Activated naive CD4-positive, alpha-beta T cell treated with anti-CD3 and anti-CD28 coated beads for 36 hours (primary cell): ENCODE data around the gene CCDC154. TPM values are rescaled to one million over a fixed set of nuclear protein-coding genes. Genes with fewer than 3 reads are reported as not detected.

Experiments used
- CTCF ChIA-PET: fragments of 350-600 bp; sonication (Branson Sonifier 250); formaldehyde crosslinking; loops from one replicate; lab custom pipeline; 2021; ENCODE audit warnings: antibody characterized with exemption; lab: Charles Lee
- DNase-seq: peaks from one replicate; pipeline ENCODE4 v3.0.0-alpha.2; 2020
- H3K27ac Mint-ChIP-seq: one replicate; pipeline ENCODE4 v1.8.0; 2021; ENCODE audit warnings: mild to moderate bottlenecking, mixed read lengths
- H3K27me3 Mint-ChIP-seq: one replicate; pipeline ENCODE4 v1.8.0; 2021; ENCODE audit warnings: low read depth, mixed read lengths
- H3K36me3 Mint-ChIP-seq: one replicate; pipeline ENCODE4 v1.8.0; 2021; ENCODE audit warnings: low read depth, mixed read lengths
- H3K4me1 Mint-ChIP-seq: one replicate; pipeline ENCODE4 v1.8.0; 2021; ENCODE audit warnings: low read depth, mixed read lengths
- H3K4me3 Mint-ChIP-seq: one replicate; pipeline ENCODE4 v1.8.0; 2021; ENCODE audit warnings: mild to moderate bottlenecking, moderate library complexity, mixed read lengths
- H3K9me3 Mint-ChIP-seq: one replicate; pipeline ENCODE4 v1.8.0; 2021; ENCODE audit warnings: mixed read lengths
- intact Hi-C: fragments of 100-400 bp; cut with micrococcal nuclease; formaldehyde crosslinking; loops from one replicate; pipeline ENCODE4 v1.15.1; 2023
- total RNA-seq, 2 experiments: library from RNA; stranded (reverse); gene quantifications; one replicate each; pipeline ENCODE4 v1.2.3, GENCODE V29; 2021

Gene CCDC154
- total RNA-seq, 2 experiments from 2014 or later = 0.74 to 1.8 TPM

DNA sequence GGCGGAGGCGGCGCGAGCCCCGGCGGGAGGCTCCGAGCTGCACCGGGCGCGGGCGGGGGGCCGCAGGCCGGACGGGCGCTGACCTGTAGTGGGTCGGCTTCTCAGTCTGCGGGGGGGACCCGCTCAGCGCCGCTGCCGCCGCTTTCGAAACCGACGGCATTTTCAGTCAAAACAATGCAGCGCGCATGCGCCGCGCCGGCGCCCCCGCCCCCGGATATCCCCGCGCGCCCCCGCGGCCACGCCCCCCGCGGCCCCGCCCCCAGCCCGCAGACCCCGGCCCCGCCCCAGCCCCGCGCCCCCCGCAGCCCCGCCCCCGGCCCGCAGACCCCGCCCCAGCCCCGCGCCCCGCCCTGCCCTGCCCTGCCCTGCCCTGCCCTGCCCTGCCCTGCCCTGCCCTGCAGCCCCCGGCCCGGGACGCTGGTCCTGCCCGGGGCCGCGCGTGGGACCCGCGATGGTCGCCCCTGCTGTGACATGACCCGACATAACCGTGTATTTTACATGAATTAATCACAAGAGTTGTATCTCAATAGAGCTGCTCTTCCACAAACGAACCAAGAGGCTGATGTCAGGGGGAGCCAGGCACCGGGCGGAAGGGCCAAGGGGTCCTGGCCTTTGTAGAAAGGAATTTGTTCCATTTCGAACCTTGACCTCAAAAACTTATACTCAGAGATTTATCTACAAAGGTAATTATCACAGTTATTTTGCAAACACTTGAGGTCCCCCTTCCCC is 29.7 kb downstream of the CCDC154 start, which contains the start of gene UNKL:
Gene UNKL (minus strand): TSS at position 173 of the 729 bp plus-strand sequence. CDS start 13 bp downstream, at position 160.
- DNase-seq = peak; percentile 79
- intact Hi-C loops = loop anchor here (5.0 kb wide), 1 partner anchor 37 kb away; no protein-coding TSS in a partner anchor
- Mint-ChIP-seq H3K4me3 (peak within 1 kb of the TSS; percentile 84), H3K27ac (peak within 1 kb of the TSS; percentile 86), H3K9me3 (no peaks in the 10 kb centered on the region), H3K36me3 (peaks cover 3% of the 10 kb centered on the region), H3K4me1 (peaks cover 32% of the 10 kb centered on the region), H3K27me3 (no peaks in the 10 kb centered on the region)
- CTCF ChIA-PET = interaction anchor here (1.1 kb wide), 1 partner anchor 113 kb away, joined by 3 read pairs; no protein-coding TSS in a partner anchor

DNA sequence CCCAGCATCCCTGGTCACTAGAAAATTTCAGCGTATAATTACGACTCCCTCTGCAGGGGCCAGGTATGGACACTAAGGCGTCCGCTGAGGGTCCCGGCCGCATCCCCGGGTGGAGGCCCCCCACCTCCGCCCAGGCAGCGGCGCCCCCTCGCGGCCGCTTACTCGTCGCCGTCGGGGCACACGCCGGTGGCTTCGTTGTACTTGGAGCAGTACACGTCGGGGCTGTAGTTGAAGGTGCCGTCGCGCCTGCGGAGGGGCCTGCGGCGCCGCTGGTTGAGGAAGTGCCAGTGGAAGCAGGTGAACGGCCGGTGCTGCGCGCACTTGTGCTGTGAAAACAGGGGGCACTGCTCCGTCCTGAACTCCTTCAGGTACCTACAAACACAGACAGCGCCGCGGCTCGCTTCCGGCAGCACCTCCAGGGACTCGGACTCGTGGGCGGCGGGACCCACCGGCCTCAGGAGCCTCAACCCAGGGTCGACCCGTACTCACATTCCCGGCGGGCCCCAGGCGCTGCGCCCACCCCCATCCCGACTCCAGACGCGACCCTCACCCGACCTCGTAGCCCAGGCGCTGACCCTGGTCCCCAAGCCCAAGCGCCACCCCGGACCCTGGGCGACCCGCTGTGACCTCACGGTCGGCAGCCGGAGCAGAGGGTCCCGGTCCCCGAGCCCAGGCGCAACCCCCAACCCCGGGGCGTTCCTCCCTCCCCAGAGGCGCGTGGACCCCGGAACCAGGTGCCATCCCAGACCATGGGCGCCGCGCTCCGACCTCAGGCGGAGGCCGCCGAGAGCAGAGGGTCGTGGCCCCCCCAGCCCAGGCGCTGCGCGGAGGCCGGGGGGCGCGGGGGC is 30.4 kb downstream of the CCDC154 start:
- DNase-seq = peak; percentile 79
- peaks cover 33% of the 10 kb centered on the region for H3K4me1 Mint-ChIP-seq
- peak overlapping the region; percentile 84 for H3K4me3 Mint-ChIP-seq
- peak overlapping the region; percentile 86 for H3K27ac Mint-ChIP-seq
- intact Hi-C loops = loop anchor here (1.0 to 5.0 kb wide), 3 partner anchors 7 to 51 kb away; no protein-coding TSS in a partner anchor
- peaks cover 3% of the 10 kb centered on the region for H3K36me3 Mint-ChIP-seq
- H3K9me3 Mint-ChIP-seq = no peaks in the 10 kb centered on the region
- no peaks in the 10 kb centered on the region for H3K27me3 Mint-ChIP-seq
- CTCF ChIA-PET = interaction anchor here (1.1 kb wide), 1 partner anchor 113 kb away, joined by 3 read pairs; no protein-coding TSS in a partner anchor

DNA sequence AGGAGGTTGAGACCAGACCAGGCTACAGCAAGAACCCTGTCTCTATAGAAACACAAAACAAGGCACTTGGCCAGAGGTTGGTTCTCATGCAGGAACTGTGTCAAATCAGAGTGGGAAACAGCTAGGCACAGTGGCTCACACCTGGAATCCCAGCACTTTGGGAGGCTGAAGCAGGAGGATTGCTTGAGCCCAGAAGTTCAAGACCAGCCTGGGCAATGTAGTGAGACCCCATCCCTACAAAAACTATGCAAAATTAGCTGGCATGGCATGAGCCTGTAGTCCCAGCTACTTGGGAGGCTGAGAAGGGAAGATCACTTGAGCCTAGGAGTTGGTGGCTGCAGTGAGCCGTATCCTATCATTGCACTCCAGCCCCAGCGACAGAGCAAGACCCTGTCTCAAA is 31.5 kb downstream of the CCDC154 start:
- Mint-ChIP-seq H3K4me3 (no peak overlapping the region), H3K9me3 (no peaks in the 10 kb centered on the region), H3K36me3 (no peaks in the 10 kb centered on the region), H3K4me1 (peaks cover 28% of the 10 kb centered on the region), H3K27ac (no peak overlapping the region), H3K27me3 (no peaks in the 10 kb centered on the region)
- DNase-seq = no peak
- intact Hi-C loops = loop anchor here (1.0 to 5.0 kb wide), 3 partner anchors 8 to 50 kb away; no protein-coding TSS in a partner anchor
- CTCF ChIA-PET = interaction anchor here (1.2 kb wide), 1 partner anchor 53 kb away, joined by 7 read pairs; no protein-coding TSS in a partner anchor

DNA sequence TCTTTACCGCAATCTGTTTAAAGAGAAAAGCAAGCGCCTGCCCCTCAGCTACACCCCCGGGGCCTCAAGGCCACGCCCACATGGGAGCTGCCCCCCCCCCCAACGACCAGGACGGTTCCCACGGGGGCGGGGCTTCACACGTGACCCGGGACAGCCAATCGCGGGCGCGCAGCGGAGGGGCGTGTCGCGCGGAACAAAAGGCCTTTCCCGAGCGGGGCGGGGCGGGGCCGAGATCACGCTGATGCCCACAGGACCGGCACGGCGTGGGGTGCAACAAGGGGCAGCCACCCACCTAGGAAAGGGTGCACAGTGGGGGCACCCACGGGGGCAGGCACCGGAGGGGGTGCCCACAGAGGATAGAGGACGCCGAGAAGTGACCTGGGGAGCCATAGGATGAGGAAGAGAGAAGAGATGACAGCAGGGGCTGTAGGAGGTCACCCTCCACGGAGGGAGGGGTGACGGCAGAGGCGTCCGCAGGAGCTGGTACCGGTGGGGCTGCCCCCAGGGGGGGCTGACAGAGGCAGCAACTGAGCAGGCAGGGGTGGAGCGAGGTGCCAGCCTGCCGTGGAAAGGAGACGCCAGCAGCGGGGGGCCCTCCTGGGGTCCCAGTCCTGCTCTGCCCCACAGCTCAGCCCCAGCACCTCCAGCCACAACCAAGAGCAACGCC is 36.1 kb downstream of the CCDC154 start:
- H3K4me3 Mint-ChIP-seq = peak overlapping the region; percentile 74
- H3K9me3 Mint-ChIP-seq = no peaks in the 10 kb centered on the region
- peak; percentile 93 for DNase-seq
- CTCF ChIA-PET = interaction anchor here (0.7 to 1.5 kb wide), 2 partner anchors 15 to 45 kb away, joined by 3 to 4 read pairs; no protein-coding TSS in a partner anchor
- no peaks in the 10 kb centered on the region for H3K27me3 Mint-ChIP-seq
- intact Hi-C loops = loop anchor here (1.0 to 2.0 kb wide), 2 partner anchors 45 to 374 kb away; partner anchors contain the start of genes NUBP2 and SPSB3
- peaks cover 1% of the 10 kb centered on the region for H3K36me3 Mint-ChIP-seq
- no peak overlapping the region for H3K27ac Mint-ChIP-seq
- peaks cover 25% of the 10 kb centered on the region for H3K4me1 Mint-ChIP-seq

DNA sequence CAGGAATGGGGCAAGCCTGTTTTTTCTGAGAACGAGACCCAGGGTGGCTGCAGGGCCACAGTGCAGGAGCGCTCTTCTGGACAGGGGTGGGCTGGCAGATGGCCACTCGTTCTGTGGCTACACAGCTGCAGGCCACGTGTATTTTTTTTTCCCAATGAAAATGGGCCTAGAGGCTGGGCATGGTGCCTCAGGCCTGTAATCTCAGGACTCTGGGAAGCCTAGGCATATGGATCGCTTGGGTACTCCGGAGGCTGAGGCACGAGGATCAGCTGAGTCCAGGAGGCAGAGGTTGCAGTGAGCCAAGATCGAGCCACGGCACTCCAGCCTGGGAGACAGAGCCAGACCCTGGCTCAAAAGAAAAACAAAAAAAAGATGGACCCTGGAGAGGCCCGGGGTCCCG is 36.6 kb downstream of the CCDC154 start:
- intact Hi-C loops = loop anchor here (1.0 to 2.0 kb wide), 2 partner anchors 44 to 375 kb away; partner anchors contain the start of genes NUBP2 and SPSB3
- no peaks in the 10 kb centered on the region for H3K9me3 Mint-ChIP-seq
- H3K4me1 Mint-ChIP-seq = peaks cover 23% of the 10 kb centered on the region
- CTCF ChIA-PET = interaction anchor here (0.7 to 1.5 kb wide), 2 partner anchors 15 to 44 kb away, joined by 3 to 4 read pairs; no protein-coding TSS in a partner anchor
- peaks cover 1% of the 10 kb centered on the region for H3K36me3 Mint-ChIP-seq
- peak overlapping the region; percentile 65 for H3K4me3 Mint-ChIP-seq
- H3K27me3 Mint-ChIP-seq = no peaks in the 10 kb centered on the region
- H3K27ac Mint-ChIP-seq = peak overlapping the region; percentile 30
- DNase-seq = no peak

DNA sequence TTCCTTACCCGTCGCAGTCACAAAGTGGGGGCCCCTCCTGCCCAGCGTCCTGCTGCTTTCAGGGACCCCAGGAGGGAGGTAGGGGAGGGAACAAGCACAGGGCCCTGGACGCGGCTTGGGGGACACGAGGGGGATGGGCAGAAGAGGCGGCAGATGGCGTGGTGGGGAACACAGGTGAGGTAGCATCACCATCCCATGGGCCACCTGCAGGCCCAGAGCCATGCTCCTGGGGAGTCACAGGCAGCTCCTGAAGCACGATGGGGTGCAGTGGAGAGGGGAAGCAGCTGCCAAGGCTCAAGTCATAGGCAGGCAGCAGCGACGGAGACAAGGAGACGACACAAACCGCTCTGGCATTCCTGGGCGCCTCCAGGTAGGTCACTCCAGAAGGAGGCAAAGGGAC is 40.6 kb downstream of the CCDC154 start:
- no peak for DNase-seq
- intact Hi-C loops = no loop called here
- Mint-ChIP-seq H3K36me3 (peaks cover 7% of the 10 kb centered on the region), H3K27ac (no peak overlapping the region), H3K4me3 (no peak overlapping the region), H3K9me3 (no peaks in the 10 kb centered on the region), H3K4me1 (peaks cover 12% of the 10 kb centered on the region), H3K27me3 (no peaks in the 10 kb centered on the region)
- CTCF ChIA-PET = no interaction called here

DNA sequence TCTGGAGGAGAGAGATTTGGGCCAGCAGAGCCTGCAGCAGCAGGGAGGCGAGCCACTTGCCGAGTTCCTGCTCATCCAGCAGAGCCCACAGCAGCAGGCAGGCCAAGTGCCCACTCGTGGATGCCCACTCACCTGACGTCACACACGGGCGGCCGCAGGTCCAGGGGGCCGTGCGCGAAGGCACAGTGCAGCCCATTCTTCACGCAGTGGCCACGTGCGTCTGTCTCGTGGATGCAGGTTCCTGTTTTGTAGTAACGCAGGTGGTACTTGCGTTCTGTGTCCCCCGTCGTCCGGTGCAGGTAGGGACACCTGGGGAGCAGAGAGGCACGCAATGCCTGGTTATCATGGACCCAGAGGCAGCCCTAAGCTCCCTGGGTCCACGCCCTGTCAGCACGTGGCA is 41.3 kb downstream of the CCDC154 start:
- CTCF ChIA-PET = no interaction called here
- Mint-ChIP-seq H3K36me3 (peaks cover 7% of the 10 kb centered on the region), H3K27me3 (no peaks in the 10 kb centered on the region), H3K27ac (no peak overlapping the region), H3K9me3 (no peaks in the 10 kb centered on the region), H3K4me3 (no peak overlapping the region), H3K4me1 (peaks cover 10% of the 10 kb centered on the region)
- intact Hi-C loops = no loop called here
- no peak for DNase-seq

DNA sequence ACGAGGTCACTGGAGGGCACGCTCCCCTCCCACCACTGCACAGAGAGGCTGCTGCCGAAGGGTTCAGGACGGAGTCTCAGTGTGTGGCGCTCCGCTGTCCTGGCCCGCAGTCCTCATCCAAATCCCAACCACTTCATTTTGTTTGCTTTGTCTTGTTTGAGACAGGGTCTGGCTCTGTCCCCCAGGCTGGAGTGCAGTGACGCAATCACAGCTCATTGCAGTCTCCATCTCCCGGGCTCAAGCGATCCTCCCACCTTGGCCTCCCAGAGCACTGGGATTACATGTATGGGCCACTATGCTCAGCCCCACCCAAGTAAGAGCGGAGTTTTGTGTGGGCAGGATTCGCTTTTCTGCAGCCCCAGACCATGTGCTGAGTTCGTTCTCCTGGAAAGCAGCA is 42.6 kb downstream of the CCDC154 start:
- Mint-ChIP-seq H3K9me3 (no peaks in the 10 kb centered on the region), H3K4me1 (peaks cover 3% of the 10 kb centered on the region), H3K27ac (no peak overlapping the region), H3K4me3 (no peak overlapping the region), H3K27me3 (no peaks in the 10 kb centered on the region), H3K36me3 (peaks cover 7% of the 10 kb centered on the region)
- CTCF ChIA-PET = no interaction called here
- DNase-seq = no peak
- intact Hi-C loops = no loop called here

DNA sequence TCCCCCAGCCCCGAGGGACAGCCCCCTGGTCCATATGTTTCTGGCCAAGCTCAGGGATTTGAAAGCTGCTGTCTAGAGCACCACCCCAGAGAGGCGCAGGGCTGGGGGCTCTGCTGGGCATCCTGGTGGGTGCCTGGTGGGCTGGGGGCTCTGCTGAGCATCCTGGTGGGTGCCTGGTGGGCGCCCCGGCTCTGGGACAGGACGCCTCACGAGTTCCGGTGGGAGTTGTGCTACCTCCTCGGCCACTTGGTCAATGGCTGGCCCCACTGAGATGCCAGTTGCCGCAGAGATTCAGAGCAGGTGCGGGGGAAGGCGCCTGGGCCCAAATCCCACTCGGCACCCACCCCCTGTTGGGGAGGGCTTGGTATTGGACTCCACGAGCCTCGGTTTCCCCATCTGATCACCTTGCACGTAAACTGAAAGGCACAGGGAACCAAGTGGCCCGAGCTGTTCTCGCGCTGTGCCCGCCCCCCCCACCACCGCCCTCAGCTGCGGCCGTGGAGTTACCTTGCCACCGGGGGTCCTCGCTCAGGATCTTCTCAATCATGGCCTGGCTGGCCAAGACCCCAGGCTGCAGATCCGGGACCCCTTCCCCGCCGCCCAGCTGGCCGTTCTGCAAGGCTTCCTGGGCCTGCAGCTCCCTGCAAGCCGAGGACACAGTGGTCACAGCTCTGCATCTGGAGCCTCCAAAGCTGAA is 43.1 kb downstream of the CCDC154 start:
- peaks cover 7% of the 10 kb centered on the region for H3K36me3 Mint-ChIP-seq
- no peaks in the 10 kb centered on the region for H3K27me3 Mint-ChIP-seq
- intact Hi-C loops = no loop called here
- H3K4me3 Mint-ChIP-seq = no peak overlapping the region
- no peak for DNase-seq
- CTCF ChIA-PET = no interaction called here
- H3K27ac Mint-ChIP-seq = no peak overlapping the region
- H3K9me3 Mint-ChIP-seq = no peaks in the 10 kb centered on the region
- H3K4me1 Mint-ChIP-seq = peaks cover 3% of the 10 kb centered on the region

DNA sequence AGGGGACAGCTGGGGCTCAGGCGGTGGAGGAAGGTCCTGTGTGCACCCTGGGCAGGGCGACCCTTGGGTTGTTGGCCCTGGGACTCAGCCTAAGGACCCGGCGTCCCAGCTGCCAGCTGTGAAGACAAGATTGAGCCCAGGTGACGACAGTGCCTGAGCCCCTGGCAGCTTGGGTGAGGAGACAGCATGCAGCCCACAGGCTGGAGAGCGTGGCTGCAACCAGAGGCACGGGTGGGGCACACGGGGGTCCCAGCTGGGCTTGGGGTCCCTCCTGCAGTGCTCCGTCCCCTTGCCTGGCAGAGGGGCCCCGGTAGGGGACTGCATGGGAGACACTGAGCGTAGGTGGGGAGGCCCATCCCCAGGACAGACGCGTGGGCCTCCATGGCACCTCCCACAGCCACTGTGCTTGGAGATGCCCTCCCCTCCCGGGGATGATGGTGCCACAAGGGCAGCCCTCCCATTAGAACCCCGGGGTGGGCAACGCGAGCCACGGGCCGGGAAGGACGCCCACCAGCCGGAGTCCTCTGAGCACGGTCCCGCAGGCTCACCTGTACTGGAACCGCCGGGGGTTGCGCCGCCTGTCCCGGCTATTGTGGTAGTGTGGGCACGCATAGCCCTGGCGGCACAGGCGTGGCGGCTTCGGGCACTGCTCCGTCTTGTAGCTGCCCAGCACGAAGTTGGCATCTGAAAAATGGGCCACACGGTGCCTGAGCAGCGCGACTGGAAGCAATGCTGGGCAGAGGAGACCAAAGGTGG is 45.4 kb downstream of the CCDC154 start:
- DNase-seq = no peak
- intact Hi-C loops = no loop called here
- Mint-ChIP-seq H3K4me1 (no peaks in the 10 kb centered on the region), H3K27ac (peak overlapping the region; percentile 53), H3K9me3 (no peaks in the 10 kb centered on the region), H3K27me3 (no peaks in the 10 kb centered on the region), H3K4me3 (no peak overlapping the region), H3K36me3 (peaks cover 7% of the 10 kb centered on the region)
- CTCF ChIA-PET = no interaction called here

DNA sequence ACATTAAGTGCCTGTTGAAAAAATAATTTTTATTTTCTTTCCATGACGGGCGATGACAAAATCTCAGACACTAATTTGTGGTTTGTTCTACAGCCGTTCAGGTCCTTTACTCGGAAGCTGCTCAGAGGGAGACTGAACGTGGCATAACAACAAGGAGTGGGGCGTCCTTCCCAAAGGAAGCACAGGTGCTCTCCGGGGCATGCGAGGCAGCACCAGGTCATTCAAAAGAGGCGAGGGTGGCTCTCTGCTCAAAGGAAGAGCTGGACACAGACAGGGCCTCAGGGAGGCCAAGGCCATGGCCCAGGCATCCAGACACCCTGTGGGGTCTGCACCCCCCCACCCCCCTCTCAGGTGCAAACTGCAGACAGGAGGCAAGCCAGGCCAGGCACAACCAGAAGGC is 46.0 kb downstream of the CCDC154 start:
- peaks cover 6% of the 10 kb centered on the region for H3K36me3 Mint-ChIP-seq

More for the DNA sequence above, 46.0 kb downstream of the CCDC154 start:
- no peaks in the 10 kb centered on the region for H3K9me3 Mint-ChIP-seq
- H3K4me3 Mint-ChIP-seq = no peak overlapping the region
- H3K27me3 Mint-ChIP-seq = no peaks in the 10 kb centered on the region
- no peaks in the 10 kb centered on the region for H3K4me1 Mint-ChIP-seq
- CTCF ChIA-PET = no interaction called here
- H3K27ac Mint-ChIP-seq = no peak overlapping the region
- intact Hi-C loops = no loop called here
- no peak for DNase-seq
